Measurements from ENCODE around the gene CAVIN2.

CAVIN2 gene

DNA sequence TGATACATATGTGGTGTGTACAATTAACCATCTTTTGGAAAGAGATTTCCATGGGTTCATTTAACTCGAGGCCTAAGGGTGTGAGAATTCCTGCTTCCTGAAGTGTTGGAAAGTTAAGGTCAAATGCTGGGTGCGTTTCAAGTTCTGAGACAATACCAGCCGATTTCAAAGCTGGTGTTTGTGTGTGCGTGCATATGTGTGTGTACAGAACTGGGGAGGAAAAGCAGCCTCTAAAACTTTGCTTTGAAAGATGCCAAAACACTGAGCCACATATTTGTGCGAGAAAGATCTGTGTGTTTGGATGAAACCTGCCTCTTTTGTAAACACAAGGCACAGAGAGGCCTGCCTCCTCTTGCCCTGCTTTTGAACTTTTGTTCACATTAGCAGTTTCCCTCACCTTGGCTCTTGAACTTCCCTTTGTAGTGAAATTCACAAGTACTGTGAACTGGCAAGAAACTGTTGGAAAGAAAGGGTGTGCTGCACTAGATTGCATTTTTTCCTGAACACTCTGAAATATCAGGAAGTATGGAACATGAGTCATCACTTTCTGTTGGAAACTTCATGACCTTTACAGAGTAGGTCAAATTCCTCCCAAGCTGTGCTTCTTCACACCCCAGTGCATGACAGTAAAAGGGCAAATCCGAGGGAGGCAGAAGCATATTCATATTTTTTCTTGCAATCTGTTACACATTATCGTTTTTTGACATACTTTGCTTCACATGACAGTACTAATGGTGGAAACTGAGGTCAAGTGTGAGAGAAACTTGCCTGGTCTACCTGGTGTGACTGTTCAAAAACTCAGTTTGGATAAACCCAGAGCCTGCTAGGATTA is 20.0 kb upstream of the CAVIN2 start:
- H3F3A ChIP-seq (ENCODE audit: insufficient read depth): no peaks in the 10 kb centered on the region
- H2AFZ ChIP-seq (ENCODE audit: low read depth, low read length, severe bottlenecking): no peak overlapping the region
- H3K4me3 ChIP-seq (ENCODE audit: insufficient read depth, low read length, poor library complexity, severe bottlenecking): no peak overlapping the region
- no peak overlapping the region for H3K27ac ChIP-seq (ENCODE audit: low read depth, low read length)
- H3K9me2 ChIP-seq (replicated peaks; ENCODE audit: insufficient read depth, low read length): no peaks in the 10 kb centered on the region
- H3K9me3 ChIP-seq (ENCODE audit: insufficient read depth, low read length): no peaks in the 10 kb centered on the region
- no peak overlapping the region for H3K4me2 ChIP-seq (ENCODE audit: low read depth, low read length, poor library complexity, severe bottlenecking)
- no peaks in the 10 kb centered on the region for H3K36me3 ChIP-seq (ENCODE audit: low read length)
- no peaks in the 10 kb centered on the region for H3K27me3 ChIP-seq (ENCODE audit: low read length)
- no peak overlapping the region for H3K9ac ChIP-seq (ENCODE audit: low read length)
- TF ChIP-seq, protein P1, sequence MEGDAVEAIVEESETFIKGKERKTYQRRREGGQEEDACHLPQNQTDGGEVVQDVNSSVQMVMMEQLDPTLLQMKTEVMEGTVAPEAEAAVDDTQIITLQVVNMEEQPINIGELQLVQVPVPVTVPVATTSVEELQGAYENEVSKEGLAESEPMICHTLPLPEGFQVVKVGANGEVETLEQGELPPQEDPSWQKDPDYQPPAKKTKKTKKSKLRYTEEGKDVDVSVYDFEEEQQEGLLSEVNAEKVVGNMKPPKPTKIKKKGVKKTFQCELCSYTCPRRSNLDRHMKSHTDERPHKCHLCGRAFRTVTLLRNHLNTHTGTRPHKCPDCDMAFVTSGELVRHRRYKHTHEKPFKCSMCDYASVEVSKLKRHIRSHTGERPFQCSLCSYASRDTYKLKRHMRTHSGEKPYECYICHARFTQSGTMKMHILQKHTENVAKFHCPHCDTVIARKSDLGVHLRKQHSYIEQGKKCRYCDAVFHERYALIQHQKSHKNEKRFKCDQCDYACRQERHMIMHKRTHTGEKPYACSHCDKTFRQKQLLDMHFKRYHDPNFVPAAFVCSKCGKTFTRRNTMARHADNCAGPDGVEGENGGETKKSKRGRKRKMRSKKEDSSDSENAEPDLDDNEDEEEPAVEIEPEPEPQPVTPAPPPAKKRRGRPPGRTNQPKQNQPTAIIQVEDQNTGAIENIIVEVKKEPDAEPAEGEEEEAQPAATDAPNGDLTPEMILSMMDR (IDR thresholded peaks at IDR 0.05; ENCODE audit: insufficient read depth, low read length, poor library complexity, severe bottlenecking): no peak
- TF ChIP-seq EZH2phosphoT487 (conservative IDR thresholded peaks at IDR 0.05; ENCODE audit: low read length): no peak
- no peaks in the 10 kb centered on the region for H4K20me1 ChIP-seq (ENCODE audit: low read depth, low read length)
- H3K79me2 ChIP-seq (ENCODE audit: insufficient read depth, low read length): no peaks in the 10 kb centered on the region

DNA sequence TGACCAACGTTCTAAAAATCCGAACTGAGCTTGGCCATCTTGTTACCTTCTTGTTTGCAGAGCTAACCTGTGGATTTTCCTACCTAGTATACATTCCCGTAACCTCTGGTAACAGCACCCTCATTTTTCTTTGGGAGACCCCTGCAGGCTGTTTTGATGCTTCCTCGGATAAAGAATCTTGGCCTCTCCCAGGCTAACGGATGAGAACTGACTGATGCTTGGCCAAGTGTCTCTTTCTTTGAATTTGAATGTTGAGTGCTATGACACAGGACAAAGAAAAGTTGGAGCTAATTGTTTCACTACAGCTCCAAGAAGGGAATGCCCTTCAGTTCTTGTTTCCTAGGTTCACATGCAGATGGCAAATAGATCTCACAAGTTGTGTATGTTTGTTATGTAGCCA is 19.3 kb upstream of the CAVIN2 start:
- H2AFZ ChIP-seq (ENCODE audit: low read depth, low read length, severe bottlenecking): no peak overlapping the region

DNA sequence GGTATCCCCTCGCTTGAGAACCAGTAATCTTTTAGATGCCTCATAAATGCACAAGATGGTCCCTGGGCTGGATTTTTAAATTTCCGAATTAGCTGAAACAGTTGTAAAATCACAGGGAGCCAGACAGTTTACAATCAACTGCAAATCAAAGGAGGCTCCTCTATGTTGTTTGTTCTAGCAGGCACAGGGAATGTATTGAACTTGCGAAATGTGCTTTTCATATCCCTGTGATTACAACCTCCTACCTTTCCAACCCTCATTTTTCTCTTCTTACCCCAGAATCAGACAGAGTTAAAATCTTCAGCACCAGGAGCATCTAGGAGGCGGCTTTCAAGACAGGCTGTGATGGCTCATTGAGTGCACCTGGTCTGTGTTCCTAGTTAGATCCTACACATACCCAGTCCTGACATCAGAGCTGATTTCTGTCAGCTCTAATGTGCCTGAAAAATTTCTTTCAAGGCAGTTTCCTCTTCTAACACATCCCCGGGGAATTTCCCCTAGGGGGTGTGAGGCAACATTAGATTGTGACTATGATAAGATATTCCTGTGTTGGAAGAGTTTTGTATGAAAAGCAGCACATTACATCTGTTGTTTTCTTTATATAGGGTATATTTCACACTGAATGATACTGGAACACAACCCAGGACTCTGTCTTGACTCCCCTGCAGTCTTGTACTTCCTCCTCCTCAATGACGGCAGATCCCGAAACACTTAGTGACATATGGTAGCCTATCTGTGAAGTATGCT is 17.9 kb upstream of the CAVIN2 start:
- H3K9me2 ChIP-seq (replicated peaks; ENCODE audit: insufficient read depth, low read length): no peaks in the 10 kb centered on the region
- no peaks in the 10 kb centered on the region for H4K20me1 ChIP-seq (ENCODE audit: low read depth, low read length)
- no peaks in the 10 kb centered on the region for H3K36me3 ChIP-seq (ENCODE audit: low read length)
- no peak overlapping the region for H3K27ac ChIP-seq (ENCODE audit: low read depth, low read length)
- H3K9ac ChIP-seq (ENCODE audit: low read length): no peak overlapping the region
- H3K4me3 ChIP-seq (ENCODE audit: insufficient read depth, low read length, poor library complexity, severe bottlenecking): no peak overlapping the region
- no peak overlapping the region for H3K4me2 ChIP-seq (ENCODE audit: low read depth, low read length, poor library complexity, severe bottlenecking)
- H2AFZ ChIP-seq (ENCODE audit: low read depth, low read length, severe bottlenecking): no peak overlapping the region
- no peaks in the 10 kb centered on the region for H3K79me2 ChIP-seq (ENCODE audit: insufficient read depth, low read length)
- TF ChIP-seq, protein P1 (IDR thresholded peaks at IDR 0.05; ENCODE audit: insufficient read depth, low read length, poor library complexity, severe bottlenecking): no peak
- TF ChIP-seq EZH2phosphoT487 (conservative IDR thresholded peaks at IDR 0.05; ENCODE audit: low read length): no peak
- no peaks in the 10 kb centered on the region for H3K27me3 ChIP-seq (ENCODE audit: low read length)
- no peaks in the 10 kb centered on the region for H3F3A ChIP-seq (ENCODE audit: insufficient read depth)
- H3K9me3 ChIP-seq (ENCODE audit: insufficient read depth, low read length): no peaks in the 10 kb centered on the region

More for the DNA sequence above, 19.3 kb upstream of the CAVIN2 start:
- Histone ChIP-seq H3K4me3 (ENCODE audit: insufficient read depth, low read length, poor library complexity, severe bottlenecking) (no peak overlapping the region), H3K79me2 (ENCODE audit: insufficient read depth, low read length) (no peaks in the 10 kb centered on the region), H3F3A (ENCODE audit: insufficient read depth) (no peaks in the 10 kb centered on the region), H3K9me3 (ENCODE audit: insufficient read depth, low read length) (no peaks in the 10 kb centered on the region), H3K36me3 (ENCODE audit: low read length) (no peaks in the 10 kb centered on the region), H3K4me2 (ENCODE audit: low read depth, low read length, poor library complexity, severe bottlenecking) (no peak overlapping the region), H3K9ac (ENCODE audit: low read length) (no peak overlapping the region), H4K20me1 (ENCODE audit: low read depth, low read length) (no peaks in the 10 kb centered on the region), H3K27me3 (ENCODE audit: low read length) (no peaks in the 10 kb centered on the region), H3K27ac (ENCODE audit: low read depth, low read length) (no peak overlapping the region), H3K9me2 (replicated peaks; ENCODE audit: insufficient read depth, low read length) (no peaks in the 10 kb centered on the region)
- TF ChIP-seq, protein P1 (IDR thresholded peaks at IDR 0.05; ENCODE audit: insufficient read depth, low read length, poor library complexity, severe bottlenecking): no peak
- no peak for TF ChIP-seq EZH2phosphoT487 (conservative IDR thresholded peaks at IDR 0.05; ENCODE audit: low read length)

Data from SU-DHL-6 (cell line).